ENCODE measurements around the gene AKAP8.

DNA sequence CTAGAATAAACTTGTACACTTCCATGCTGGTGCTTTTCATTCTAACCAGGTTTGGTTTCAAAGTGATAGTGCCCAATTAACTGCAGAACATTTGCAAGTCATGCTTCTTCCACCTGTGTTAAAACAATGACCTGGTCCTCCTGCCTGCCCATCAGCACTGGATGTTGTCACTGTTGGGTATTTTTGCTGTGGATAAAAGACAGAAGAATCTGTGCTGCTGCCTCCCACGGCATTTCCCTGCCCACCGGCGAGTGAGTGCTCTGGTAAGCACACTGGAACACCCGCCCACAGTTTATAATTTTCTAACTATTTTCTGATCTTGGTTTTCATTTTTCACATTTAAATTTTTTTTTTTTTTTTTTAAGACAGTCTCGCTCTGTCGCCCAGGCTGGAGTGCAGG is 2.3 kb upstream of the AKAP8 start:
- TF ChIP-seq POLR2A (IDR thresholded peaks at IDR 0.05) (no peak), EP300 (IDR thresholded peaks at IDR 0.05) (no peak)
- TF ChIP-seq, protein P1, sequence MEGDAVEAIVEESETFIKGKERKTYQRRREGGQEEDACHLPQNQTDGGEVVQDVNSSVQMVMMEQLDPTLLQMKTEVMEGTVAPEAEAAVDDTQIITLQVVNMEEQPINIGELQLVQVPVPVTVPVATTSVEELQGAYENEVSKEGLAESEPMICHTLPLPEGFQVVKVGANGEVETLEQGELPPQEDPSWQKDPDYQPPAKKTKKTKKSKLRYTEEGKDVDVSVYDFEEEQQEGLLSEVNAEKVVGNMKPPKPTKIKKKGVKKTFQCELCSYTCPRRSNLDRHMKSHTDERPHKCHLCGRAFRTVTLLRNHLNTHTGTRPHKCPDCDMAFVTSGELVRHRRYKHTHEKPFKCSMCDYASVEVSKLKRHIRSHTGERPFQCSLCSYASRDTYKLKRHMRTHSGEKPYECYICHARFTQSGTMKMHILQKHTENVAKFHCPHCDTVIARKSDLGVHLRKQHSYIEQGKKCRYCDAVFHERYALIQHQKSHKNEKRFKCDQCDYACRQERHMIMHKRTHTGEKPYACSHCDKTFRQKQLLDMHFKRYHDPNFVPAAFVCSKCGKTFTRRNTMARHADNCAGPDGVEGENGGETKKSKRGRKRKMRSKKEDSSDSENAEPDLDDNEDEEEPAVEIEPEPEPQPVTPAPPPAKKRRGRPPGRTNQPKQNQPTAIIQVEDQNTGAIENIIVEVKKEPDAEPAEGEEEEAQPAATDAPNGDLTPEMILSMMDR (IDR thresholded peaks at IDR 0.05): no peak

Measured in tibial nerve (tissue), 4 donors.